Muscle layer of colon (tissue), 2 donors: ENCODE data around the gene DPEP1.

Experiments used
- H3K27ac ChIP-seq: one replicate; pipeline ENCODE4 v1.7.0; 2013; ENCODE audit warnings: low read depth, mild to moderate bottlenecking, low read length, moderate library complexity
- H3K27me3 ChIP-seq, 2 donors: one replicate each; pipeline ENCODE4 v1.7.0; 2013; ENCODE audit warnings: low read length in 2 of 2, mild to moderate bottlenecking in 2 of 2; ENCODE audit not compliant: insufficient read depth in 2 of 2, control insufficient read depth in 1 of 2
- H3K36me3 ChIP-seq: one replicate; pipeline ENCODE4 v1.7.0; 2013; ENCODE audit warnings: mild to moderate bottlenecking, low read length; ENCODE audit not compliant: insufficient read depth
- H3K4me1 ChIP-seq: one replicate; pipeline ENCODE4 v1.7.0; 2013; ENCODE audit warnings: mild to moderate bottlenecking, low read length; ENCODE audit not compliant: insufficient read depth
- H3K4me3 ChIP-seq, 2 donors: one replicate each; pipeline ENCODE4 v1.7.0; 2013; ENCODE audit warnings: low read length in 2 of 2, low read depth in 1 of 2, mild to moderate bottlenecking in 1 of 2, moderate library complexity in 1 of 2
- H3K9ac ChIP-seq: one replicate; pipeline ENCODE4 v1.7.0; 2013; ENCODE audit warnings: low read length
- H3K9me3 ChIP-seq: one replicate; pipeline ENCODE4 v1.7.0; 2013; ENCODE audit warnings: mild to moderate bottlenecking, low read length
- donor health status: abdominal sarcoma.
- donor health status: Adenocarcinoma of cecum.

The DPEP1 gene

DNA sequence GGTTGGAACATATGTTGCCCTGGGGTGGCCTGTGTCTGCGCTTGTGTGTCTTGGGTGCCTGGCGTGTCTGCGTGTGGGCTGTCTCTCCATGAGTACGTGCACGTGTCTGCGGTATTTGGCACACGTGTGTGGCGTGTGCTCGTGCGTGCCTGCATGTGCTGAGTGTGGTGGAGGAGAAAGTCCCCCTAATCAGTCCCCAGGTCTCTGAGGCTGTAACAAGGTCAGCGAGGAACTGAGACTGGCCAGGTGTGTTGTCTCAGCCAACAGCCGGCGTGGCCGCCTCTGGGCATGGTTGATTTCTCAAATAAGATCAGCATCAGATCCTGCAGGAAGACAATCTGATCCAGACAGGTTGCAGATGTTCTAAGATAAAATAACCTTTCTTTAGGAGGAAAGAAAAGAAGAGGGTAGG lies 41.4 kb upstream of the DPEP1 start:
- no peak overlapping the region for H3K27ac ChIP-seq
- no peaks in the 10 kb centered on the region for H3K4me1 ChIP-seq
- H3K9ac ChIP-seq, result no peak overlapping the region
- no peaks in the 10 kb centered on the region for H3K9me3 ChIP-seq
- H3K4me3 ChIP-seq, result no peak overlapping the region
- H3K36me3 ChIP-seq, result no peaks in the 10 kb centered on the region
- H3K27me3 ChIP-seq, result peaks cover 18 to 64% of the 10 kb centered on the region in 2 donors

DNA sequence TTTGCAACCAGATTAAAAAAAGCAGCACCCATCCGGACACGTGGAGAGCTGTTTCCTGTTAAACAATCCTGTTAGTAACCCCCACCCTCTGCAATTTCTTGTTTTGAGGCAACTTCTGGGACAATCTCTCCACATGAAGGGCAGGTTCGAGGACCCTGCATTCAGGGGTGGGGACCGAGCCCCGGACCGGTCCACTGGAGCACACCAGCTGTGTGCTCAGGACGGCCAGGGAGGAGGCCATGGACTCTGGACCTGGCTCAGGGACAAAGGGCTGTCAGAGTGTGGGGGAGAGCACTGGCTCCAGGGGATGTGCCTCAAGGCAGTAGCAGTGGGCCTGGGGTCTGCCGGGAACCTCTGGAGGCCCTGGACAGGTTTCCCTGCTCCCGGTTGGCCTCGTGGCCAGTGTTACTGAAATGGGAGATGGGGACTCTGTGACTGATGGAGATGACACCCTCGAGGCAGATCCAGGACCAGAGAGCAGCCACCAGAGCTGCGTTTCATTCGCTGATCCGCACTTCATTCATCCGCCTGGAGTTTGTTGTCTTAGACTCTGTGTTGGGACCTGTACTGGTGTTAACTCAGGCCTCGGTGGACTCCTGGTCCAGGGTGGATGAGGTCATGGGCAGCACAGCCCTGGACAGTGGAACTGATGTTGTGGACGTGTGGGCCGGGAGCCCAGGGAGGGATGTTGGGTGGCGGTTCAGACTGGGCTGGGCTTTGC lies 40.8 kb upstream of the DPEP1 start:
- Histone ChIP-seq H3K27me3 (peaks cover 18 to 70% of the 10 kb centered on the region in 2 donors), H3K36me3 (no peaks in the 10 kb centered on the region), H3K4me3 (no peak overlapping the region), H3K9ac (no peak overlapping the region), H3K9me3 (no peaks in the 10 kb centered on the region), H3K27ac (no peak overlapping the region), H3K4me1 (no peaks in the 10 kb centered on the region)

DNA sequence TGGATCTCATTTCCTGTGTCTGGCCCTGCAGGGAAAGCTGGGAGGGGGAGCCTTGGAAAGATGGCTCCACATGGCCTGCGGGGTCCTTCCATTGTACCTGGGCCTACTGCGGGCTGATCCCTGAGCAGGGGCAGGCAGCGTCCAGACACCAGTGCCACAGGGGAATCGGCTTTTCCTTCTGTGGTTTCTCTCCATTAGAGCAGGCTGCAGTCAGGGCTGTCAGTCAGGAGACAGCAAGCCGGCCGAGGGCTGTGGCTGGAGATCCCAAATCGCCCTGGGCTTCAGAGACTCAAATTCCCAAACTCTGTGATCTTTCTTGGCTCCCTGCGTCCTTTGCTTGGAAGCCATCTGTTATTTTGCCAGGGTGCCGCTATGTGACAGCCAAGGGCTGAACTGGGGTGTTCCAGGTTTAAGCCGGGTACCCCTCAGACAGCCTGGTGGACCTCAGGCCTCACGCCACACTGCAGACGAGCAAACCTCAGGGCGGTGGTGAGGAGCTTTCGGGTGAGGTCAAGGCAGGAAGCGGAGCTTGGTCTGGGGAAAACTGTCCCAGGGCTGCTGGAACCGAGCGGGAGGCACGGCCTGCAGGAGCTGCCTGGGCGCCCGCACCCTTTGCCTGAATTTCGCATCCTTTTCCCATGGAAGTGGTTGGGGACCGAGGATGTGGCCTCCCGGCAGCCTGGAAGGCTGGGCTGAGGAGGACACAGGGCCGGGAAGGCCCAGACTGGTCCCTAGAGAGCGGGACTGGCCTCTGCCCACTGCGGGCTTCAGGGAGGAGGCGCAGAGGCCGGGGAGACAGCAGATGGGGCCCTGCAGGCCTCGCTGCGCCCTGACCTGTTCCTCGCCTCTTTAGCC lies 39.4 kb upstream of the DPEP1 start:
- no peak overlapping the region for H3K9ac ChIP-seq
- no peak overlapping the region for H3K4me3 ChIP-seq
- H3K27me3 ChIP-seq, result peaks cover 18 to 72% of the 10 kb centered on the region in 2 donors

DNA sequence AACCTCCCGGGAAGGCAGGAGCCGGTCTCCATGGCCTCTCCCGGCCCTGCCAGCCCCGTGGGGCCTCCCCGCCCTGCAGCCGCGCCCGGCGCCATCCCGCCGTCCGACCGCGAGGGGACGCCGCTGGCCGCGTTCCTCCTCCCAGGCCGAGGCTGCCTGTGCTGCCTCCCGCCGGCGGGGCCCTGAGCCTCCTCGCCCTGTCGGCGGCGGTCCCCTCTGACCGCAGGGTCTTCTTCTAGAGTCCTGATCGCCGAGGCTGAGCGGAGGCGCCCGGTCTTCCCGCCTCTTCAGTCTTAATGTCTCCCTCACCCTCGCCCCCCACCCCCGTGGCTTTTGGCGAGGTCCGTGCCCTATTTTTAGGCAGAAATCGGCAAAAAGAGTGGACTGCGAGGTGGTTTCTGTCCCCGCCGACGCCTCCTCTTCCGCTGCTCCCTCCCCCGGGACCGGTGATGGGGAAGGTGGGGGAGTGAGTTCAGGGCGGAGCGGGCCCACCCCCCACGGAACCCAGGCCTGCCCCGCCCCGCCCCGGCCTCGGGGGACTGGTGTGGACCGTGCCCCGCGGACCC lies 38.7 kb upstream of the DPEP1 start:
- Histone ChIP-seq H3K9ac (no peak overlapping the region), H3K27me3 (peaks cover 18 to 68% of the 10 kb centered on the region in 2 donors), H3K27ac (no peak overlapping the region), H3K36me3 (no peaks in the 10 kb centered on the region), H3K4me3 (no peak overlapping the region), H3K9me3 (no peaks in the 10 kb centered on the region), H3K4me1 (no peaks in the 10 kb centered on the region)

More for the DNA sequence above, 39.4 kb upstream of the DPEP1 start:
- H3K4me1 ChIP-seq, result no peaks in the 10 kb centered on the region
- no peak overlapping the region for H3K27ac ChIP-seq
- H3K9me3 ChIP-seq, result no peaks in the 10 kb centered on the region
- no peaks in the 10 kb centered on the region for H3K36me3 ChIP-seq

DNA sequence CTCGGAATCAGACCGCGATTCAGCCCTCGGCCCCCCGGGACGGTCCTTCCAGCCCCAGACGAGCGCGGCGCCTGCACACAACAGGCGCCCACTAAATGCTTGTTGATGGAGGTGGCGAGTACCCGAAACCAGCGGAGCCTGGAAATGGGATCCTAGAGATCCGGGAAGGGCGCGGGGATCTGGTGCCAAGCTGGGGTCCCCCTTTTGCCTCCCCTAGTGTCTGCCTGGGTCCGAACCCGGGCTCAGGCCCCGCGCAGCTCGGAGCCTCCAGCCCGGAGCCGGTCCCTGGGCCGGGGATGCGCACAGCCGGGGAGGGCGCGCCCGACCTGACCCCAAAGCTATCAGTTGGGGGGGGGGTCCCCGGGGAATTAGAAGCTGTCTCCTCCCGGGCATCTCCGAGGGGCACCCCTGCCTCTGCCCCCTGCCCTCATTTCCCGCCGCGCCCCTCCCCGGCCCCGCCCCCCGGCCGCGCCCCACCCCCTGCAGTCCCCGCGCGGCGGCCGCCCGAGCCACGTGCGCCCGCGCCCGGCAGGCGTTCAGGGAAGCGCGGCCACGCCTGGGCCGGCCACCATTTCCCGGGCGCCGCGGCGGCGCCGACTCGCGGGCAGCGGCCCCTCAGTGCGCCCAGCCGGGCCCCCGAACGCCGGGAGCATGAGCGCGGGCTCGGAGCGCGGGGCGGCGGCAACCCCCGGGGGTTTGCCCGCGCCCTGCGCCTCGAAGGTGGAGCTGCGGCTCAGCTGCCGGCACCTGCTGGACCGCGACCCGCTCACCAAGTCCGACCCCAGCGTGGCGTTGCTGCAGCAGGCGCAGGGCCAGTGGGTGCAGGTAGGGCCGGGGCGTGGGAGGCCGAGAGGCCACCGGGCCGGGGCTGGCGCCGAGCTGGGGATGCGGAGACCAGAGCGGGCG lies 37.9 kb upstream of the DPEP1 start, which contains the start of gene CPNE7:
CPNE7 (plus strand) TSS at position 512 of the 906 bp plus-strand sequence; CDS start at position 652, 140 bp downstream.
- Histone ChIP-seq H3K4me3 (no peak within 1 kb of the TSS), H3K9me3 (no peaks in the 10 kb centered on the region), H3K36me3 (no peaks in the 10 kb centered on the region), H3K4me1 (no peaks in the 10 kb centered on the region), H3K9ac (no peak within 1 kb of the TSS), H3K27me3 (peaks cover 18 to 60% of the 10 kb centered on the region in 2 donors), H3K27ac (no peak within 1 kb of the TSS)

DNA sequence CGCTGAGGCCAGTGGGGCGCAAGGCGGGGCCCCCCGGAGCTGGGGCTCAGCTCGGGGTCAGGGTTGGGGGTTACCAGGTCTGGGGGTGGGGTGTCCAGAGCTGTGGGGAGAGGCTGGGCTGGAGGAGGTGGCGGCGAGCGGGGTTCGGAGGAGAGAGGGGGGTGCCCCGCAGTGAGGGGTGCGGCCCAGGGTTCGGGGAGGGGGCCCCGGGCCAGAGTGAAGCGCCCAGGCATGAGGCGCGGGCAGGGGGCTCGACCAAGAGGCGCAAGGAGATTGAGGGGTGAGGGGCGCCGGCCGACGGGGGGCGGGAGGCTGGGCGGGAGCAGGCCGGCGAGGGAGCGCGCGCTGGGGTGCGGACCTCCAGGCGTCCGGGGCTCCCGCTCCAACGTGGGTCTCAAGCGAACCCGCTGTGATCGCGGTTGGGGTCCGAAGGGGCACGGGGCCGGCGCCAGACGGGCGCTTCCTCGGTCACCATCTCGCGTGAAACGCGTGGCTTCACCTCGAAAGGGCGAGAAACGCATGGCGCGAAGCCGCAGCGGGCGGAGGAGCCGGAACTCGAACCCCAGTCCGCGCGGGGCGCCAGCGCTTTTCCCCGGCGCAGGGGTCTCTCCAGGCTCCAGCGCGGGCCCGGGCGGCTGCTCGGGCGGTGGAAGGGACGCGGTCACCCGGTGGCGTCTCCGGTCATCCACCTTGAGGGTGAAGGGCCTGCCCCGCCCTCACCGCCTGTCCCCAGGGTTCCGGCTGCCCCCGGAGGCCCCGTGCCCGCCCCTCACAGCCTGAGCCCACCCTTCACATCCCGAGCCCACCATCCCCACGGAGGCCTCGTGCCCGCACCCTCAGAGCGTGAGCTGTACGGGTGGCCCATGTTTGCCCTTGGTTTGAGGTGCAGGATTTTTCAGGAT lies 37.0 kb upstream of the DPEP1 start:
- H3K9me3 ChIP-seq, result no peaks in the 10 kb centered on the region
- no peak overlapping the region for H3K4me3 ChIP-seq
- no peaks in the 10 kb centered on the region for H3K36me3 ChIP-seq
- H3K9ac ChIP-seq, result no peak overlapping the region
- no peak overlapping the region for H3K27ac ChIP-seq
- H3K27me3 ChIP-seq, result peaks cover 18 to 55% of the 10 kb centered on the region in 2 donors
- H3K4me1 ChIP-seq, result no peaks in the 10 kb centered on the region

DNA sequence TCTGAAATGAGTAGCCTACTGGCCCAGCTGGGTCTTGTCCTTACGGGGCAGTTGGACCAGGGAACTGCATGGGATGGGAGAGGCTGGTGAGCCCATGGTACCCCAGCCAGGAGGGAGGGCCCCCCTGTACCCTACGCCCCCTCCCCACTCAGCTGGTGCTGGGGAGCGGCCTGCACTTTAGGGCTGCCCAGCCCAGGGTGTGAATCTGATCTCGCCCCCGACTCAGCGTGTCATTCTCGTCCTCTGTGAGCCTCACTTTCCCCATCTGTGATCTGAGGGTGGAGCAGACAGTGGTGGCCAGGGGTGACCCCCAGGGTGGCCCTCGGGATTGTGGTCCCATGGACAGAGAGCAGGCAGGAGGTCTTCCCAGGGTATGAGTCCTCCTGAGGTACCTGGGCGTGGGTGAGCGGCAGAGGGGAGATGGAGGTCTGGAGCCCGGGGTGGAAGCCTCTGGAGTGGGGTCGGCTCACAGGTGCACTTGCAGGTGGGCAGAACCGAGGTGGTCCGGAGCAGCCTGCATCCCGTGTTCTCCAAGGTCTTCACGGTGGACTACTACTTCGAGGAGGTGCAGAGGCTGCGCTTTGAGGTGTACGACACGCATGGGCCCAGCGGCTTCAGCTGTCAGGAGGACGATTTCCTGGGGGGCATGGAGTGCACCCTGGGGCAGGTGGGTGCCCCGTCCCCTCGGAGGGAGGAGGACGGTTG lies 36.2 kb upstream of the DPEP1 start:
- Histone ChIP-seq H3K27me3 (peaks cover 18 to 50% of the 10 kb centered on the region in 2 donors), H3K27ac (no peak overlapping the region), H3K9ac (no peak overlapping the region), H3K4me3 (no peak overlapping the region), H3K9me3 (no peaks in the 10 kb centered on the region), H3K4me1 (no peaks in the 10 kb centered on the region), H3K36me3 (no peaks in the 10 kb centered on the region)

DNA sequence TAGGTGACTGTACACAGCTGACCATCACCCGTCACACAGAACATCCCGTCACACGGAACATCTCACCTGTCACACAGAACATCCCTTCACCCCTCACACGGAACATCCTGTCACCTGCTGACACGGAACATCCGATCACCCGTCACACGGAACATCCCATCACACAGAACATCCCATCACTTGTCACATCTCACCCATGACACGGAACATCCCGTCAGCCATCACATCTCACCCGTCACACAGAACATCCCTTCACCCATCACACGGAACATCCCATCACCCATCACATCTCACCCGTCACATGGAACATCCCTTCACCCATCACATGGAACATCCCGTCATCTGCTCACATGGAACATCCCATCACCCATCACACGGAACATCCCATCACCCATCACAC lies 34.1 kb upstream of the DPEP1 start:
- Histone ChIP-seq H3K9me3 (no peaks in the 10 kb centered on the region), H3K9ac (no peak overlapping the region), H3K4me3 (no peak overlapping the region), H3K36me3 (no peaks in the 10 kb centered on the region), H3K4me1 (no peaks in the 10 kb centered on the region), H3K27me3 (peaks cover 3 to 33% of the 10 kb centered on the region in 2 donors), H3K27ac (no peak overlapping the region)

DNA sequence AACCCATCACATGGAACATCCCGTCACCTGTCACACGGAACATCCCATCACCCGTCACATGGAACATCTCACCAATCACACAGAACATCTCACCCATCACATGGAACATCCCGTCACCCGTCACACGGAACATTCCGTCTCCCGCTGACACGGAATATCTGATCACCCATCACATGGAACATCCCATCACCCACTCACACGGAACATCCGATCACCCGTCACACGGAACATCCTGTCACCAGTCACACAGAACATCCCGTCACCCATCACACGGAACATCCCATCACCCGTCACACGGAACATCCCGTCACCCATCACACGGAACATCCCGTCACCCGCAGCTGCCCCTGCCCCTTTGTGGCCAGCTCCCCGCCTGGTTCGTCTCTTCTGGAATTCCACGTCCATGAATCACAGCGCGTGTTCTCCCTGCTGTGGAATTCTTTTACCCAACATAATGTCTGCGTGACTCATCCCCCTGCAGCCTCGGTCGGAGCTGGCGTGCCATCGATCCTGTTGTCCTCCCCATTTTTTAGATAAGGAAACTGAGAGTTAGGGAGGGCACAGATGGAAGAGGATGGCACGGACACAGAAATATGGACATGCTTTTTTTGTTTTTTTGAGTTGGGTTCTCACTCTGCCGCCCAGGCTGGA lies 32.3 kb upstream of the DPEP1 start:
- no peak overlapping the region for H3K27ac ChIP-seq
- peaks cover 0 to 18% of the 10 kb centered on the region in 2 donors for H3K27me3 ChIP-seq
- H3K9me3 ChIP-seq, result no peaks in the 10 kb centered on the region
- no peak overlapping the region for H3K9ac ChIP-seq
- H3K36me3 ChIP-seq, result no peaks in the 10 kb centered on the region
- no peak overlapping the region for H3K4me3 ChIP-seq
- H3K4me1 ChIP-seq, result no peaks in the 10 kb centered on the region
